ENCODE data around the gene DNAL1. TPM values are rescaled to one million over a fixed set of nuclear protein-coding genes. Genes with fewer than 3 reads are reported as not detected.

DNAL1 gene
- total and polyA plus RNA-seq, 8 donors = 14.6 to 19.5 (median 17.0) TPM

DNA sequence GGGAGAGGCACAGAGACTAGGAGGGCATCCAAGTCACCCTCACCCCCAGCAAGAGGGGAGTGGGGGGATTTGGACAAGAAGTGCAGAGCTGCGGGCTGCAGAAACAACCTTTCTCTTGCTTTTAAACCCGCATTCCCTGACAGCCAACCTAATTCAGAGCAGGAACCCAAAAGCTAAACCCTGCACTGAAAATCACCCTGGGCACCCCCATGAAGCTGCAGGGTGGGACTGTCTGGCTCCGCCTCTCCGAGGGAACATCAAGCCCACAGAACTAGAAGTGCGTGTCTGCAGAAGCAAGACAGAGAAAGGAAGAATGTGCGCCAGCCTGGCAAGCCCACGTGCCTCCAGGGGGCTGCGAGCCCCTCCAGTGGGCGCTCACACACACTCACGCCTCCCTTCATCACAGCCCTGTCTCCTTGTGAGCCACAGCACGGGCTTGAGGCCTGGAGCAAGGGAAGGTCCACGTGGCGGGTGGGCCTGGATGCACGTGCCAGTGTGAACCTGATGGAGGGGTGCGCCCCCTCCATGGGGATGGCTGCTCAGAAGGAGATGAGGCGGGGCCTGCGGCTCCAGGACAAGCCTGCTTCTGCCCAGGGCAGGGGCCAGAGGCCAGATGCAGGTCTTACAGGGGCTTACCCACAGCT lies 97.2 kb downstream of the DNAL1 start:
- no peak for TF ChIP-seq CTCF (IDR thresholded peaks at IDR 0.05)
- H3K4me3 ChIP-seq = peak overlapping the region in 1 of 2 donors; percentile 20
- DNase-seq (no peak), ATAC-seq (no peak)
- peak overlapping the region; percentile 82 to 86 for H3K27ac ChIP-seq
- peaks cover 0 to 27% of the 10 kb centered on the region in 2 donors for H3K36me3 ChIP-seq
- H3K4me1 ChIP-seq = peaks cover 75 to 83% of the 10 kb centered on the region in 2 donors
- no peaks in the 10 kb centered on the region for H3K27me3 ChIP-seq
- H3K9me3 ChIP-seq = no peaks in the 10 kb centered on the region
- intact Hi-C loops (cut with DNase I) = no loop called here

GRCh38 chr14:73742520-73743238 lies 97.9 kb downstream of the DNAL1 start:
- H3K27ac ChIP-seq = peak overlapping the region; percentile 82 to 86
- H3K27me3 ChIP-seq = no peaks in the 10 kb centered on the region
- H3K4me1 ChIP-seq = peaks cover 82 to 90% of the 10 kb centered on the region in 2 donors
- DNase-seq = no peak
- H3K4me3 ChIP-seq = no peak overlapping the region
- peaks cover 0 to 22% of the 10 kb centered on the region in 2 donors for H3K36me3 ChIP-seq
- intact Hi-C loops (cut with DNase I) = no loop called here
- no peak for TF ChIP-seq CTCF (IDR thresholded peaks at IDR 0.05)
- H3K9me3 ChIP-seq = no peaks in the 10 kb centered on the region
- ATAC-seq = no peak

DNA sequence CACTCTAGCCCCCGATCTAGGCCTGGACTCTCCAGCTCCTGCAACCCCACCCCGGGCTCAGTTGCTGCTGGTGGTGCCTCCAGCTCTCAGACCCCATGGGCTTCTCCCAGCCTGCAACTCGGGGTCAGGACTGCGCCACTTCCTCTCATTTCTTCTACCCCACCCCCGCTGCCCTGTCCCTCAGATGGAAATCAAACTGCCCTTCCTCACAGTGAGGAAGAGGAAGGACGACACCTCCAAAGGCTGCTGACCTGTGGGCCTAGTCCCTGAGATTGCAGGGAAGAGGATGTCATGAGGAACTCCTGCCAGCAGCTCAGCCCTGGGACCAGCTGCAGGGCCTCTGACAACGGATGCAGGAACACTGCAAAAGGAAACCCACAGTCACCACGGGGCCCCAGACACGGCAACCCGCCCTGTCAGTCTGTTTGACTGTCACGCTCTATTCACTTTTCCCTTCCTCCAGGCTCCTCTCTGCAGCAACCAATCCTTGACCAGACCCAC lies 98.7 kb downstream of the DNAL1 start:
- ATAC-seq = no peak
- TF ChIP-seq CTCF (IDR thresholded peaks at IDR 0.05) = no peak
- peak in 3 of 4 donors; percentile 70 to 89 (median 77) for DNase-seq
- intact Hi-C loops (cut with DNase I) = no loop called here
- no peak overlapping the region for H3K4me3 ChIP-seq
- peaks cover 0 to 15% of the 10 kb centered on the region in 2 donors for H3K36me3 ChIP-seq
- H3K27me3 ChIP-seq = no peaks in the 10 kb centered on the region
- peak overlapping the region; percentile 69 to 82 for H3K27ac ChIP-seq
- H3K4me1 ChIP-seq = peaks cover 82 to 98% of the 10 kb centered on the region in 2 donors
- no peaks in the 10 kb centered on the region for H3K9me3 ChIP-seq

DNA sequence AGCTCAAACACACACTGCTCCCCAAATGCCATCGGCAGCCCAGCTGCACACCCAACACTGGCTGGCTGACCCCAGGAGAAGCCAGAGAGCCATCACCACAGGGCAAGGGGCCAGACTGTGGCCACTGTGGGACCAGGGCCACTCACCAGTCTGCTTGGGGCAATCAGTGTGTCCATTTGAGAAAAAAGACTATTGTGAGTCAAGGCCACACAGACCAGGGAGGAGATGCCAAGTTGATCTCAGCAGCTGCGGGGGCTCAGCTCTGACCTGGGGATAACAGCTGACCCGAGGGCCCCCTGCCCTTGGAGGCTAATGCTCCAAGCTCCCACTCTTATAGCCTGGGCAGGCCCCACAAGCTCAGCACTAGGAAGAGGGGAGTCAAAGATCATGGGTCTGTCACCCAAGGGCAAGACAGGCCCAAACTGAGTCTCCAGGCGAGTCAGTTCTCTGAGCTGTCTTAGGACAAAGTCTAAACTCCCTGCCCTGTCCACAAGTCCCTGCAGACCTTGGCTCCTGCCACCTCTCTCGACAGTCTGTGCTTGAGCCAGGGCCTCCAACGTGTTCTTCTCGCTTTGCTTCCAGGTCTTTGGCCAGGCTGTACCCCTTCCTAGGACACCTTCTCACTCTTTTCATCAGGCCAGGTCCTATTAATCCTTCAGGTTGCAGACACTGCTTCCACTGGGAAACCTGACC lies 99.5 kb downstream of the DNAL1 start:
- intact Hi-C loops (cut with DNase I) = no loop called here
- no peak for TF ChIP-seq CTCF (IDR thresholded peaks at IDR 0.05)
- peaks cover 0 to 7% of the 10 kb centered on the region in 2 donors for H3K36me3 ChIP-seq
- ATAC-seq = no peak
- H3K9me3 ChIP-seq = no peaks in the 10 kb centered on the region
- H3K4me1 ChIP-seq = peaks cover 80 to 100% of the 10 kb centered on the region in 2 donors
- DNase-seq = no peak
- H3K27ac ChIP-seq = peak overlapping the region; percentile 69 to 82
- no peak overlapping the region for H3K4me3 ChIP-seq
- H3K27me3 ChIP-seq = no peaks in the 10 kb centered on the region
